HG03575 (cell line): ENCODE results near the gene MALT1.
"Not testable (repeated sequence)": the region's sequence is repeated elsewhere in the genome, so short reads cannot be mapped to it uniquely, and the experiment has no call there.

ENCODE experiments used
- ATAC-seq: cut with Tn5 transposase; IDR thresholded peaks from one replicate; pipeline ENCODE4 v1.9.1; 2021; ENCODE audit not compliant: unreplicated experiment, insufficient number of reproducible peaks, low FRiP score; ENCODE audit errors: extremely low read depth

MALT1 gene

GRCh38 chr18:58671111-58671631, at the start of gene MALT1:
Gene MALT1, plus strand, starts transcription at chr18:58671465. Its CDS starts 179 bp downstream, at chr18:58671644.
- peak; percentile 25 for ATAC-seq

- no peak for ATAC-seq
These were observed 47.3 kb upstream of the MALT1 start for GRCh38 chr18:58624011-58624410.

GRCh38 chr18:58625839-58626238, 45.4 kb upstream of the MALT1 start:
- ATAC-seq, result no peak

GRCh38 chr18:58630071-58630470, 41.2 kb upstream of the MALT1 start:
- ATAC-seq, result no peak

GRCh38 chr18:58631301-58631700, 40.0 kb upstream of the MALT1 start:
- no peak for ATAC-seq

GRCh38 chr18:58632552-58632951, 38.7 kb upstream of the MALT1 start:
- ATAC-seq, result no peak

GRCh38 chr18:58633874-58634273, 37.4 kb upstream of the MALT1 start:
- no peak for ATAC-seq

GRCh38 chr18:58635891-58636290, 35.4 kb upstream of the MALT1 start:
- no peak for ATAC-seq

GRCh38 chr18:58637197-58637596, 34.1 kb upstream of the MALT1 start:
- ATAC-seq, result no peak

- no peak for ATAC-seq
These were observed 33.3 kb upstream of the MALT1 start for GRCh38 chr18:58637946-58638345.

GRCh38 chr18:58638441-58638840, 32.8 kb upstream of the MALT1 start:
- ATAC-seq, result no peak

- ATAC-seq, result no peak
These were observed 32.0 kb upstream of the MALT1 start for GRCh38 chr18:58639237-58639636.

- ATAC-seq, result no peak
These were observed 31.4 kb upstream of the MALT1 start for GRCh38 chr18:58639751-58640427.

GRCh38 chr18:58640428-58640805, 30.8 kb upstream of the MALT1 start:
- no peak for ATAC-seq

- ATAC-seq, result no peak
These were observed 30.2 kb upstream of the MALT1 start for GRCh38 chr18:58640891-58641610.

GRCh38 chr18:58643557-58643956, 27.7 kb upstream of the MALT1 start:
- ATAC-seq, result not testable (repeated sequence)

- ATAC-seq, result no peak
These were observed 25.9 kb upstream of the MALT1 start for GRCh38 chr18:58645398-58645797.

GRCh38 chr18:58646334-58646862, 24.9 kb upstream of the MALT1 start:
- ATAC-seq, result no peak

GRCh38 chr18:58649966-58650816, 21.1 kb upstream of the MALT1 start:
- ATAC-seq, result peak; percentile 39
